ENCODE data around the gene NAT9. TPM values are rescaled to one million over a fixed set of nuclear protein-coding genes. Genes with fewer than 3 reads are reported as not detected.

The NAT9 gene
- total RNA-seq, 1 donor from 2014 or later: 43.7 TPM

DNA sequence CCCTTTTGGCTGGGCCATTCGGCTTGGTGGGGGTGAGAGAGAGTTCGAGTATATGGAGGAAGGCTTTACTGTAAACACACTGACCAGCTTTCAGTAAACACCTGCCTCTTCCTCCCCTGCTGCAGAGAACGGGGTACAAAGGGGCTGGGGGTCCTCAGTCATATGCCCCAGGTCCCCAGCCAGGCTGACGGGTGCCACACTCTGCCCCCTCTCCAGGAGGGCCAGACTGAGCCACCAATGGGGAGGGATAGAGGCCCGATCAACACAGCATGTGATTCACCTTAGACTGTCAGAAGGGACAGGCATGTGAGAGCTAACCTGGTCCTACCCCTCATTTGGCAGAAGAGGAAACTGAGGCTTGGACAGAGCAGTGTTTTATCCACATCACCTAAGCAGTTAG is 14.7 kb downstream of the NAT9 start:
- DNase-seq (ENCODE audit: low spot score): no peak

DNA sequence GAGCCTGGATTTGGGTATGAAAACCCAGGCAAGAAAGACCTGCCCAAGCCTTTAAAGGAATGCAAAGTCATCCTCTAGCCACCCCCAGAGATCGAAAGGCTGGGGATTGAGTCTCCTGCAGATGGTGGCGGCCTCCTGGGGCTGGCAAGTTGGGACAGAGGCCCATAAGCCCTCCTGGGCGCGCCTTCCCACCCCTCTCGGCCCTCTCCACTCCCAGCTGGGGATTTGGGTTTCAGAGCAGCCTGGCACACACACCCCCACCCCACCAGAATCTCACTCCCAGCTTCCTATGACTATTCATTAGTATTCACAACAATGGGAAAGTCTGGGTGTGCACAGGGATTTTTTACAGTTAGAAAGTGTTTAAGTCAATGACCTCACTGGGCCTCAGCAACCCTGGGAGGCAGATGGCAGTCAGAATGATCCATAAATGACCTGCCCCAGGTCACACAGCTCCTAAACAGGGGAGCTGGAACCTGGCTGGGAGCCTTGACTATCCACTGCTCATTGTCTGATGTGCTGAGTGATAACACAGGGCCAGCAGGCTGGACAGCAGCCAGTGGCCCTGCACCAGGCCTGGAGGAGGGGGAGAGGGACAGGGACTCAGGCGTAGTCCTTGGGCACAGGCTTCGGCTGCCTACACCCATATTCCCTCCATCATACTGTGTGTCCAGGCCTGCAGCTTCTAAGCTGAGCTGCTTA is 15.6 kb downstream of the NAT9 start:
- DNase-seq (ENCODE audit: low spot score): peak; percentile 74

DNA sequence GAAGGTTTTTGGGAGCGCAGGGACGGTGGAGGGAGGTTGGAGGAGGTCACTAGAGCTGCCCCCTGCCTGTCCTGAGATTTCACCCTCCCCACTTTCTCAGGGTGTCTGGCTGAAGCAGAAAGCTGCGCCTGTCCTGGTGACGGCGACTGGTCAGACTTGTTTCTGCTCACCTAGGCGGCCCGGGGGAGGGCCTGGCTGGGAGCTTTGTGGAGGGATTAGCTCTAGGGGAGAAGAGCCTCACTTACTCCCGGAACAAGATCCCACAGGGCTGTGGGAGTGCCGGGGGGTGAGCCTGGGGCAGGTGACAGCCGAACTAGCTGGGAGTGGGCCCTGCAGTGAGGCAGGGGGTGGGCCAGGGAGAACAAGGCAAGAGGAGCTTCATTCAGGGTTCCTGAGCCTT is 16.2 kb downstream of the NAT9 start:
- DNase-seq (ENCODE audit: low spot score): peak; percentile 67

DNA sequence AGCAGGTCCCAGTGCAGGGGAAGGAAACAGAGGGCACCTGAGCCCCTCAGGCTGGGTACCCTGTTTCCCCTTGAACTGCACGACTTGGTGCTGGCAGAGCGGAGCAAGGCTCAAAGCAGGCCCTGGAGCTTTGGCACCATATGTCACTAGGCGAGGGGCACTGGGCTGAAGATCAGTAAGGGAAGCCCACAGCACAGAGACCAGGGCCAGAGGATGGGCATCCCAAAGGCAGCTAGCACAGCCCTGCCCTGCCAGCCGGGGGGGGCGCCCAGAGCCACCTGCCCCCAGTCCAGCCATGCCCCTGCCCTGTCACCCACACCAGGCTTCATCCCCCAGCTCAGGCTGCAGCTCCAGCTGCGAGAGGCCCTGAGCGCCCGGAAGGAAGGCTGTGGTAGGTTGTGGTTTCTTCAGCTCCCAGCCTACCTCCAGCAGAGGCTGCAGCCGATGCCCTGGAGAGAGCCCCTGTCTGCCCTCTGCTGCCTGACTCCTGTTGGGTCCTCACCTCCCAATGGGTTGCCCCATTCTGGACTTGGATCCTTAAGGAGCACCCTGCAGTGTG is 16.8 kb downstream of the NAT9 start:
- DNase-seq (ENCODE audit: low spot score): no peak

DNA sequence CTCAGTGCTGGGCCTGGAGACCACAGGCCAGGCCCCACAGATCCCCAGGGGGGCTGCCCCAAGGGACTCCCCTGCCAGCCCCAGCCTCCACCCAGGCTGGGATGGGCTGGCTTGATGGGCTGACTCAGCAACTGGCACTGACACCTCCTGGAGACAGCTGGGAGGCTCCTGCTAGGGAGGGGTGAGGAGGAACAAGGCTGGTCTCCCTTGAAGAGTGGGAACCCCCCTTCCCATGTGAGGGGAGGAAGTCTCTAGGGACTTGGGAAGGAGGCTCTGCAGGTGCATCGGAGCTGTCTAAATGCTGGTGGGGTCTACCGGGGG is 17.3 kb downstream of the NAT9 start:
- DNase-seq (ENCODE audit: low spot score): peak; percentile 58

DNA sequence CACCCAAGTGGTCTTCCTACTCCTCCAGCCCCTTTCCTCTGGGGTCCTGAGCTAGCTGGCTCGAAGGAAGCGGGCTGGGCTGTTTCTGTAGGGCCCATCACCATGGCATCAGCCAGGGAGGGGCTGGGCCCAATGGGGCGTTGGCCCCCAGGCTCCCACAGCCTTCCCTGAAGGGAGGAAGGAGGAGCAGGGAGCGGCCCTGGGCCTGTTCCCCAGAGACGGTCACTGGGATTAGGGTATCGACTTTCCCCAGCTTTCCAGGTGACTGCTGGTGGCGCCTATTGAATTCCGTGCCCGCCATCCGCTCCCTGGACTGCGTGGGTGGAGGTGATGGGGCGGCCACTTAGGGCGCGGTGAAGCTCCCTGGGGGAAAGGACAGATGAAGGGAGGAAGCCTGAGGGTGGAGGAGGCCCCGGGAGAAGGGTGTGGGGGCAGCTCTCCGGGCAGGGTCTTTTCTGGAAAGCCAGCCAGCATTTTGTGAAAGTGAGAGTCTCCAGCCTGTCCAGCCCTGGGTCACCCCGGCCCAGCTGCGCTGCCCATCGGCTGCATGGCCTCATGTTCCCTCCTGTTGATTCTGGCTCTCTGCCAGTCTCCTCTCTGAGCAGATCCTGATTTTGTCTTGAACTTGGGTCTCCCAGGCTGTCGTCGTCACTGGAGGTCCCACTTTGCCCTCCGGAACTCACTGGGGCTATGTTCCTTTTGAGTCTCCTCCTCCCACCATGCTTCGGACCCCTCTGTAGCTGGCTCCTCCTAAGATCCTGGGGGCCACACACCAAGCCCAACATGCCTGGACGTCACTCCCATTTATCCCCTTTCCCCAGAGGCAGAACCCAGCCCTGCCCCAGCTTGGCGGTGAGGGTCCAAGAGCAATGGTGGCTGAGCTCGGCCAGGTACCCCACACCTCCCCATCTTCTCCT is 18.0 kb downstream of the NAT9 start:
- peak; percentile 75 for DNase-seq (ENCODE audit: low spot score)

DNA sequence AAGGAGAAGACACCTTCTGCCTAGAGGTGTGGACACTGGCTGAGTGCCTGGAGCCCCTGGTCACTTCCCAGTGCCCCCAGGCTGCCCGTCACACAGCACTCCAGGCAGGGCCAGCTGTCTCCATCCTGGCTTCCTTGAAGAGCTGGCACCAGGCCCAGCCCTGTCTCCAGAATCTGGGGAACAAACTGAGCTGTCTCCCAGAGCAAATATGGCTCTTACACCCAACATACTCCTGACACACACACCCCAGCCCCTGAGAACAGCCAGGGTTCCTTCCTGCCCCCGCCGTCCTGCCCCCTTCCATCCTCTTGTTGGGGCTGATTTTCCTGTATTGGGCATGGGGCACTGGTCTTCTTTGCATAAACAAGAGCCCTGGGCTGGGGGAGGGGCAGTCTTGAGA is 18.6 kb downstream of the NAT9 start:
- peak; percentile 61 for DNase-seq (ENCODE audit: low spot score)

DNA sequence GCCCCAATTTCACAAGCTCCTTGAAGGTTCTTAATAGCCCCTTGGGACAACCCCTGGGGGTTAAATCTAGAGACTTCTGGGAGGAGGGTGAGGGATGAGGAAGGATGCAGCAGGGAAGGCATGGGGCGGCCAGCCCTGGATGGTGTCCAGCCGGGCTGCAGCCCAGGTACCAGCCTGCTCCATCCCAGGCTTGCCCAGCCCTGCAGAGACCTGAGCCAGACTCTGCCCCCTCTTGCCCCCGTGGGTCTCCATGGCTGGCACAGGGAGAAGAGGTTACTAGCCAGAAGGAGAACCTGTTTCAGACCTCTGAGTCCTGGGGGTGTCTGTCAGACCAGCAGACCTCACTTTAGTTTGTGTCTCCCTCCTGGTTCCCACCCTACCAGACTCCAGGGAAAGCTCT is 19.3 kb downstream of the NAT9 start:
- DNase-seq (ENCODE audit: low spot score): peak; percentile 74

DNA sequence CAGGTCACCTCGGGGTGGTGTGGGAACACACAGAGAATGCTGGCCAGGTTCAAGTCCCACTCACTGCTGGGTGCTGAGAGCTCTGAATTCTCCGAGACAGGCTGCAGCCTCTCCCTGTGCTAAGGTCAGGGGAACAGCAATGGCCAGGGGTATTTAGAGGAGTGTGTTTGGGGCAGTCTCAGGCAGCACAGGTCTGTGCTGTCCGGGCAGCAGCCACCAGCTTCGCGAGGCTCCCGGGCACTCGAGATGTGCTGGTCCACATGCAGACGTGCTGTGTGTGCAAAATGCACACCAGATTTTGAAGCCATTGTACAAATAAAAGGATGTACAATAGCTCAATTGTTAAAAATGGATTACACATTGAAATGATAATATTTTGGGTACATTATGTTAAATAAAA is 20.6 kb downstream of the NAT9 start:
- DNase-seq (ENCODE audit: low spot score): no peak

DNA sequence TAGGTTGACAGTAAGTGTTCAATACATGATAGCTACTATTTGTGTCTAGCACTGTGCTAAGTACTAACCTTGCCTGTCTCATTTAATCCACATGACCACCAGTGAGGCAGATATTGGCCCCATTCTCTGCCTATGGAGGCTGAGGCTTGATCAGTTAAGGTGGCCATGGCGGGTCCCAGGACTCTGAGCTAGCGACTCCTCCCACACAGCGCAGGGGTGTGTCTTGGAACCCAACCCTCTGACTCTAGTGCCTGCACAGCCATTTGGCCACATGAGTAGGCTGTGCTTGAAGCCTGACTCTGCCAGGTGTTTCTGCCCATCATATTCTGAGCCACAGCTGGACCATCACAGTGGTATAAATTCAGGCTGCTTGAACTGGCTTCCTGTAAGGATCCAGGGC is 21.3 kb downstream of the NAT9 start:
- no peak for DNase-seq (ENCODE audit: low spot score)

DNA sequence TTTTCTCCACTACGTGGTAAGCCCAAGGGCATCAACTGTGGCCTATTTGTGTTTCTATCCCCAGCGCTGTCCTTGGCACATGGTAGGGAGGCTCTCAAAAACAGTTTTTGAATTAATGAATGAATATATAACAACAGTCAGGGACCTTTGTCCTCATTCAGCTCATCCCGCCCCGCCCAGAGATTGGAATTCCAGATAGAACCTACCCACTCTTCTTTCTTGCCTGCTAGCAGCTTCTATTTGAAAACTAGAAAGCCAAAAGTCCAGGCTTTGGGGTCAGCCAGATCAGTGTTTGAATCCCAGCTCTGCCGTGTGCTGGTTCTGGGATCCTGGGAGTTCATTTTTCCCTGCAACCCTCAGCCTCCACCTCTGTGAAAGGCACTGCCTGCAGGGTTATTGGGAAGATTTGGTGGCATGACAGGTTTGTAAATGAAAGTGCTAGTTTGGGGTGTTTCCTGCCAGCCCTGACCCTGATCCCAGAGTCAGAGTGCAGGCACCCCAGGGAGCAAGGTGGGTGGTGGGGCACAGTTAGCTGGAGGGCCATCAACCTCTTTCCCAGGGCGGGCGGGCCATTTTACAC is 23.2 kb downstream of the NAT9 start:
- no peak for DNase-seq (ENCODE audit: low spot score)

DNA sequence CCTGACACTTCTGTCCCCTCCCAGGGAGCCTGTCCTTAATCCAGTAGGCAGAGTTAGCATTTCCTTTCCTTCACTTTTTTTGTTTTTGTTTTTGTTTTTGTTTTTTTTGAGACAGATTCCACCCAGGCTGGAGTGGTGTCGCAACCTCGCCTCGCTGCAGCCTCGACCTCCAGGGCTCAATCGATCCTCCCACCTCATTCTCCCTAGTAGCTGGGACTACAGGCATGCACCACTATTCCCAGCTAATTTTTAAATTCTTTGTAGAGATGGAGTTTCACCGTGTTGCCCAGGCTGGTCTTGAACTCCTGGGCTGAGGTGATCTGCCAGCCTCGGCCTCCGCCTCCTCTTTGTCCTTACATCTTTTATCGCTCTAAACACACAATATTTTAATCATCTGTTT is 23.7 kb downstream of the NAT9 start:
- DNase-seq (ENCODE audit: low spot score): no peak

DNA sequence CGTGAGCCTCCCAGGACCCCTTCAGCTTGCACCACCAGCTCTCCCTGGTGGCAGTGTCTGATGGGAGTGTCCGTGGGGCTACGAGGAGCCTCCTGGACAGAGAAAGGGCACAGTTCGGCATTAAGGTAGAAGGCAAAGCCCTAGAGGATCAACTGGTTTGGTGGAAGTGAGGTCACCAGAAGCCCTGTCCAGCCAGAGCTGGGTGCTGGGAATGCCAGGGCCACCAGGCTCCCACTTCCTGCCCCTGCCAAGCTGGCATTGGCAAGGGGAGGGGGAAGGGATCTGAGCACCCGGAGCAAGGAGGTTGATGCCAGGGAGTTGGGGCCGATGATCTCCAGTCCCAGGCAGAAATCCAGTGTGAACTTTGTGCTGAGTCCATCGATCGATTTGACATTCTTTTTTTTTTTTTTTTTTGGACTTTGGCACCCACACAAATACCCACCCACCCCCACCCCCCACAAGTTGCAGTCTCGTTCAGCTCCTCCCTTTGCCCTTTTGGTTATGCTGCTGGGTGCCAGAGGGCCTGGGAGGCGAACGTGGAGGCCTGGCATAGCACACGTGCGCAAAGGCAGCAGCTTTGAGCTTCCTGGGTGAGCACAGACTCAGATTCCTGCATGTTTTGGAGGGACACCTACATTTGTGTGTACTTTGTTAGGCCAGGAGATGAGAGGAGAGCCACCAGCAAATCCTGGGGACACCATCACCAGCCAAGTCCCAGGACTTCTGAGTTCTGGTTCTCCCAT is 25.6 kb downstream of the NAT9 start:
- peak; percentile 88 for DNase-seq (ENCODE audit: low spot score)

DNA sequence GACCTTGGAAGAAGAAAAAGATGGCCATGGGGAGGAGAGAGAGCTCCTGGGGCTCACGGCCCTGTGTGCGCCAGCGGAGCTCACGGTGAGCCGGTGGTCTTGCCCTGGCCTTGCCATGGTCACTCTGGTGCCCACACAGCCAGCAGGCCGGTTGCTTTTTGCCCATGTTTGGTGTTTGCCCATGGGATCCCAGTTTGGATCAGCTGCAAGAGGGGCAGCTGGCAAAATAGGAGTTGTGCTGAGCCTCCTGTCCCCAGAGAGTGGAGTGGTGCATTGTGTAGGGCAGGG is 26.2 kb downstream of the NAT9 start:
- no peak for DNase-seq (ENCODE audit: low spot score)

DNA sequence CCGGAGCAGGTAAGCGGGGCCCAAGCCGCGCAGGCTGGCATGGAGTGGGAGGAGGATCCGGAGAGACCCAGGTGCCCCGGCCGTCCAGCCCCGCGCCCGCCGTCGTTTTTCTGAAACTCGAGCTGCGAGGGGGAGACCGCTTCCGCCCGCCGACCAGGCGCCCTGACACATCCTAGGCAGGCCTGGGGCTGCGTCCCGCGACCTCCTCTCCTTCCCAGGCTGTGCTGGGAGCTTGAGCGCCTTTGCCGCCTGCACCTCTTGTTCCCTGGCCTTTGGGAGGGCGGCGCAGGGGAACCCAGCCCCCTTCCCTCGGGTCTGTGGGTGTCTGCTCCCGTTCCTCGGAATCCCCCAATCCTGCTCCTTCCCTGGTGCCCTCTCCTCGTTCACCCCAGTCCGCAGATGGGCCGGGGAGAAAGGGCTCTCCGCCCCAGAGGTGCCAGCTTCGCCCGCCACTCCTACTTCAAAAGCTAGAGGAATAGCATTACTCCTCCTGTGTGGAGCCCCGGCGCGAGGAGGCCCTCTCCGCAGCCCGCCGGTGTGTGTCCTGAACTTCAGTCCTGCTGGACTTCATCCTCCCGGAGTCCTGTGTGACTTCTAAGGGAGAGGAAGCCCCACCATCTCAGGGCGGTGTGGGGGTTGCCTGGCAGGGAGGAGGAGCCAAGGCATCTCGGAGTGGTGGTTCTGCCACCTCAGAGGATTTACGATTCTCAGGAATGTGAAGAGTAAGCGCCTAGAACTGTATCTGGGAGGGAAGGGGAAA is 26.7 kb downstream of the NAT9 start:
- no peak for DNase-seq (ENCODE audit: low spot score)

DNA sequence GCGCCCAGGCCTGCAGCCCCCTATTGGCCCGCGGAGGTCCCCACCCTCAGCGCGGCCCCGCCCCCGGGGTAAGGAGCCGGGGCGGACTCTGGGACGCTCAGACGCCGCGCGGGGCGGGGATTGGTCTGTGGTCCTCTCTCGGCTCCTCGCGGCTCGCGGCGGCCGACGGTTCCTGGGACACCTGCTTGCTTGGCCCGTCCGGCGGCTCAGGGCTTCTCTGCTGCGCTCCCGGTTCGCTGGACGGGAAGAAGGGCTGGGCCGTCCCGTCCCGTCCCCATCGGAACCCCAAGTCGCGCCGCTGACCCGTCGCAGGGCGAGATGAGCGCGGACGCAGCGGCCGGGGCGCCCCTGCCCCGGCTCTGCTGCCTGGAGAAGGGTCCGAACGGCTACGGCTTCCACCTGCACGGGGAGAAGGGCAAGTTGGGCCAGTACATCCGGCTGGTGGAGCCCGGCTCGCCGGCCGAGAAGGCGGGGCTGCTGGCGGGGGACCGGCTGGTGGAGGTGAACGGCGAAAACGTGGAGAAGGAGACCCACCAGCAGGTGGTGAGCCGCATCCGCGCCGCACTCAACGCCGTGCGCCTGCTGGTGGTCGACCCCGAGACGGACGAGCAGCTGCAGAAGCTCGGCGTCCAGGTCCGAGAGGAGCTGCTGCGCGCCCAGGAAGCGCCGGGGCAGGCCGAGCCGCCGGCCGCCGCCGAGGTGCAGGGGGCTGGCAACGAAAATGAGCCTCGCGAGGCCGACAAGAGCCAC is 27.4 kb downstream of the NAT9 start, which contains the start of gene NHERF1:
Gene NHERF1, plus strand, starts transcription at position 100 of the 750 bp plus-strand sequence. Its CDS starts 219 bp downstream, at position 319.
- DNase-seq (ENCODE audit: low spot score): peak; percentile 95

DNA sequence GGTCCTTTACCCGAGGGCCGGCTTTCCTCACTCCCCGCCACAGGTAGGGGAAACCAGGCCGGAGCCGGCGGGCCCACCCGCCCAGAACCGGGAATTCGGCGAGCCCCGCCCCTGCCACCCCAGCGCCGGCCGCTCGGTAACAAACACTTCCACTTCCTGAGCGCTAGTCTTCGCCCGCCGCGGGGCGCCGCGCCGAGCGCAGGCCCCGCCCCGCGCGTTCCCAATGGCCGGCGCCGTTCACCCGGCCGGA is 27.9 kb downstream of the NAT9 start:
- DNase-seq (ENCODE audit: low spot score): no peak

DNA sequence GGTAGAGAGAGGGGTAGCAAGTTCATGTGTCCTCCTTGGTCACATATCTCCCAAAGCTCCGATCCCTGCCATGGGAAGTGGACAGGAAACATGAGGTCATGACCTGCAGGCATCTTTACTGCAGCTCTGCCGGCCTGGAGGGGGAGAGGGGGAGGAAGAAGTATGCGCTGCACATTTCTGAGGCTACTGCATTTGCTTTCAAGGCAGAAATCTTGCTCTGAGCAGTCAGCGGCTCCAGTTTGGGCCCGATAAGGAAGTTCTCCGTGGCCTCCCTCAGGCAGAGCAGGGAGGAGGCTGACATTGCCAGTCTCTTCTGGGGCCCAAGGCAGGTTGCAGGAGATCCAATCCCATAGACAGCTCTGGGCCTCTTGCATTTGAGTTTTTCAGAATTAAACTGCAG is 29.2 kb downstream of the NAT9 start:
- no peak for DNase-seq (ENCODE audit: low spot score)

DNA sequence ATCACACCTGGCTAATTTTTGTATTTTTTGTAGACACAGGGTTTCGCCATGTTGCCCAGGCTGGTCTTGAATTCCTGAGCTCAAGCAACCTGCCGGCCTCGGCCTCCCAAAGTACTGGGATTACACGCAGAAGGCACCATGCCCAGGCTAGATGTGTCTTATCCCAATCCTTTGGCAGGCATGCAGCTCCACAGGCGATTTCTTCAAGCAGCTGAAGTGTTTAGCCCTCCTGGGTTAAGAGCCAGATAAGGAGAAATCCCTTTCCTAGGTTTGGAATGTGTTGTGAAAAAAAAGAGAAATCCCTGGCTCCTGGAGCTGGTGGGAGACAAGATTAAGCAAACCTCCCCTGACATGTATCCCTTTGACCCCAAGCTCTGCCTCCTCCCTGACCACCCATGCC is 29.8 kb downstream of the NAT9 start:
- no peak for DNase-seq (ENCODE audit: low spot score)

DNA sequence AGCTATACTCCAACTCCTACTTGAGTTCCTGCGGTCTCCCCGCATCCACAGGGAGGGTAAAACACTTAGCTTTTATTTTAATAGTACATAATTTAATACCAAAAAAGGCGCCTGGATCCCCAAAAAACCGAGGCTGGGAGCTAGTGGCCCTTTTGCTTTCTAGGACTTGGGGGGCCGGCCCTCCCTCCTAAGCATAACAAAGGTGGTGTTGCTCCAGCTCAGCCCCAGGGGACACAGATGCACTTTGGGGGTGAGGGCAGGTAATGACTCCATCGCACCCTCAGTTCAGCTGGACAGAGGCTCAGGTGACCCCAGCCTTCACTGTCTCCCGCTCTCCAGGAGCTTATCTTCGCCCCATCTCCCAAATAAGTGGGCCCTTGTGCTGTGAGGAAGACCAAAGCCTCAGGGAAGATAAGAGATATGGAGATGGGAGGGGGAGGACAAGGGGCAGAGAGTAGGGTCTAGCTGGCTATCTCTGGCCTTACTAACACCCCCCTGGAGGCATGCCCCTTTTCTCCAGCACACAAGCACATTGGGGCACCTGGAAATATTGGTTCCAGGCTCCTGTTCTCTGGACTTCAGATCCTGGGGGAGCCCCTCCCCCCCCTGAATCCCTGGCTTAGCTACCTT is 30.5 kb downstream of the NAT9 start:
- DNase-seq (ENCODE audit: low spot score): no peak
